NCI-H1436 treated with DMSO at 0.1 percent for 48 hours (cell line): Measurements from ENCODE around the gene SHB.

Source experiments
- DNase-seq: peaks from one replicate; lab custom pipeline; 2025; lab: John Stamatoyannopoulos, UW

SHB gene

DNA sequence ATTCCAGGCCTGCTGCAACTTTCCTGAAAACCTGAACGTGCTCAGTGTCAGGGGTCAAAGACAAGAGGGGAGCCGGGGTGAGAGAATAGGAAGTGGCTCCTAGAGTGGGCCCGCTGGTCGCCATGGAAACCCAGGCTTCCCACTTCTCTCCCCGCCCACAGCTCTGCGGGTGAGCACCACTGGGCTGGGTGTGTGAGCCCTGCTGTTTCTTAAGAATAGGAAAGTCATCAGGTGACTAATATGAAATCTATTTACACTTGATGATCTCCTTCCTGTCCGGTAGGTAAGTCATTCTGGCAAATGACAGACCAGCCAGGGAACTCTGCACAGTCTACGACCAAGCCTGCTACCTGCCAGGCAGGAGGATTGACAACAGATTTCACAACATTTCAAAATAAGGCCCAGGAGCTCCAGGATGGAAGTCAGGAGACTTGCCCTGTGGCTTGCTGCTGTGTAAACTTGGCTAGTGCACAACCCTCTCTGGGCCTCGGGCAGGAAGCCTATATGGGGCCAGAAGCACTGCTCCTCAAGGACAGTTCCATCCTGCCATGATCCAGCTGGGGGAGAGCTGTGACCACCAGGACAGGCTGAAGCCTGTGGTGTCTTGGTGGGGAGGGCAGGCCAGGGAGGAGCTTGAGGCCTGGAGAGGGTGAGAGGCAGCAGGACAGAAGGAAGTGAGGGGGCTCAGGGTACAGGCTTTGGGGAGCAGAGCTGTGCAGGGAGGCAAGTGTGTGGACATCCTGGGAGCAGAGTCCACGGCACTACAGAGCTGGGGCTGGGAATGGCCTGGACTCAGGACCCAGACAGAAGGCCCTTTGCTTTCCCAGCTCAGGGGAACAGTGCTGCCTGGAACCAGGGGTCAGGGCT lies 60.6 kb downstream of the SHB start:
- DNase-seq = no peak

- DNase-seq = no peak
Observed at GRCh38 chr9:38007016-38007415, 62.0 kb downstream of the SHB start.

DNA sequence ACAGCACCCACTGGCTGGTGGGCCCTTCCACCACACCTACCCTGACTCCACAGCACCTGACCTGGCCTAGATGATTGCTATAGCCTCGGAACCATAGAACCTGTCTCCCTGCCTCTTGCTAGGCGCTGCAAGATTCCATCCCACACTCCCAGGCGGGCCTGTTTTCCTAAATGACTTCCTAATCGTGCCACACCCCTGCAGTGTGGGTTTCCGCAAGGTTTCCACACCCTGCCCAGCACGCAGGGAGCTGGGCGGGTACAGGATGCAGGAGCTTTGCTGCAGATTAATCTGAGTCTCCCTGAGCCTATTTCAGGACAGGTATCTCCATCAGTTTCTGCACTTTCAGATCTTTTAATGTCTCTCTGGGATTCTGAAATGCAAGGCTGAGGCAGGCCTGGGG lies 62.9 kb downstream of the SHB start:
- no peak for DNase-seq

- no peak for DNase-seq
Observed at GRCh38 chr9:38004809-38005560, 64.0 kb downstream of the SHB start.

GRCh38 chr9:38003946-38004808 lies 64.8 kb downstream of the SHB start:
- DNase-seq = no peak

DNA sequence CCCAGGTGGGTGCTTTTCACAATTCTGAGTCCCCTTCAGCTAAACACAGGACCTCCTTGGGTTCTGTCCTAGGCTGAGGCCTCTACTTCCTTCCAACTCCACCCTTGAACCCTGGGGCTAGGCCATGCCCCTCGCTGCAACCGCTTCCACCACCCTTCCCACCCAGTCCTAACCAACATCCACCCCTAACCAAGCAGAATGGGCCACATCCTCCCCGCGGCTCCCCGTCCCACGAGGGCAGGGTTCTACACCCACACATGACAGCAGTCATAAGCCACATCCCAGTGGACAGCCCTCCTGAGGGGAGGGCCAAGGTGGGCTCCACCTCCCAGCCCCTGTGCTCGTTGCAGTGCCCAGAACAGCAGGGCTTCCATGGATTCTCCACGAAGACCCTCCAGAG lies 65.8 kb downstream of the SHB start:
- no peak for DNase-seq

- DNase-seq = no peak
Observed at GRCh38 chr9:38001430-38001829, 67.6 kb downstream of the SHB start.

DNA sequence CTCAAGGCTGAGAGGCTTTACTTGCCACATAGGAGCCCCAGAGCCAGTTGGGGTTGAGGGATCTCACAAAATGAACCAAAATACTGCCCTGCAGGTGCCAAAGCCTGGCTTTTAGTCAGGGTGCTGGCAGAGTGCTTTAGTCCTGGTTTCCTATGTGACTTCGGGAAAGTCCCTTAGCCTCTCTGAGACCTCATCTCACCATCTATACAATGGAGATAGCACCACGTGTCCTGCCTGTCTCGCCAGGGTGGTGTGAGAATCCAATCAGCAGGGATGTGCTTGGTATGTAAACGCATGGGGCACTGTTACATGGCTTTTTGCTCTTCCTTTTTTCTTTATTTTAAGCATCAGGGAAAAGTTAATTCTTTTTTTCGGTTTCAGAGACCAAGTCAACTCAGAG lies 68.3 kb downstream of the SHB start:
- DNase-seq = no peak

DNA sequence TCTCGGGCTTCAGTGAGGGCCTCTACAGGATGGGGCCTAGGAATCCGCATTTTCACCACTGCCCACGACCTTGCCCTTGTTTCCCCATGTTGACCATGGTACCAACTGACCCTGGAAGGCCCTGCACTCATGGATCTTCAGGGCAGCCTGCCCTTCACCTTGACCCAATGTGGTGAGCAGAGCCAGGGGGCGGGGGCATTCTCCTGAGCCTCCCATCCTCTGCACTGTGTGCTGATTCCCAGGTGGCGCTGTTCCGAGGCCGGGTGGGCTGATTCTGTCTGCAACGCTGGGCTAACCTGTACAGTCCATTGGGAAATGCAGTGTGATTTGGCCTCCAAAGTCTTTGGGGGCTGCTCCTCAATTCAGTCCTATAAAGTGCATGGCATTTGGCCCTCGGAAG lies 68.7 kb downstream of the SHB start:
- DNase-seq = no peak

GRCh38 chr9:37999588-38000189 lies 69.3 kb downstream of the SHB start:
- DNase-seq = no peak

DNA sequence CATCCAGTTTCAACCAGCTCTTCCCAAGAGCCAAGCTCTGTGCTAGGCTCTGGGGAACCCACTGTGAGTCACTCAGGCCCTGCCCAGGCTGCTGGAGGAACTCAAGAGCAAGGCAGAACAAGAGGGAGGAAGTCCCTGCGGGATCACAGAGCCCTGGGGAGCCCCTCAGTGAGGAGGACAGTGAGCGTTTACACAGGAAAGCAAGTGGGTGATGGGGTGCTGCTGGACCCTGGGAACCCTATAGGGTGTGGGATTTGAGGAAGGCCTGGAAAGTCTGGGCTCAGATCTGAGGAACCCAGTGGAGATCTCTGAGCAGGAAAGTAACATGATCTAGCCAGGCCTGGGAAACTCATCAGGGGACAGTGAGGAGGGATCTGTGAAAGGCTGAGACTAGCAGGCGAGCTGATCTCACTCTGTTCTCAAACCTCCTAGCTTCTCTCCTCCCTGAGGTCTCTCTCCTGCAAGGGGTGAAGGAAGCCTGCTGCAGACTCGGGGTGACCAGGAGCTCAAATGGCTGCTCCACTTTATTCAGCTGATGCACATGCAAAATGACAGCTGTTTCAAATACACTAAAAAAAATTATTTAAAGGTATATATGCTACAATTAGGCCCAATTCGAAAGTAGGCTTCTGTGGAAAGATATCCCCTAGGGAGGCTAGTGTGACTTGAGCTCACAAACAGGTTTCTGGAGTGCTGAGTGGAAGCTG lies 70.0 kb downstream of the SHB start:
- DNase-seq = no peak

DNA sequence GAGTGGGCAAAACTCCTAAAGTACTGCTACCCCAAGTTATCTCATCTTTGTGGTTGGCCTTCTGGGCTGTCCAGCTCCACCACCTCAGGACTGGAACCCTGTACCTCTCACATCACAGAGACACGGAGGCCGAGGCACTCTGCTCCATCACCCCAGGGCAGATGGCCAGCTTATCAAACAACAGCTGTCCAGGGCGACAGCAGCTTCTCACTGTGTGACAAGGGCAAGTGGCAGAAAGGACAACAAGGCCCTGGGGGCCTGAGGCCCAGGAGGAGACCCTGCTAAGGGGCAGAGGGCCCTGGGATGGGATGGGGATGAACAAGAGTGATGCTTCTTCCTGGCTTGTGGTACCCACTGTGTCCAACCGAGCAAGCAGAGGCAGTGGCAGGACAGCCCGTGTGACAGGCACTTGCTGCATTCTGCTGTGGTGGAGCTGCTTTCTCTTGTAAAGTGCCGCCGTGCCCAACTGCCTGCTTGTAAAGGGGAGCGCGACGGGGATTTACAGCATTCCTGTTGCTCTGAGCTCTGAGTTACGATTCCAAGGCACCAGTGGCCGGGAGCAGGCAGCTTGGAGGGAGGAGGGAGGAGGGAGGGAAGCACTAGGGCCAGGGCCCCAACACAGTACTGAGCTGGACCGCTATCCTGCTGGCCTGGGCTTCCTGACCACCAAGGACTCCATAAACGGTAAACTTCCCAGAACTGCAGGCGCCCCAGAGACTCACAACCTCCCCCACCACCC lies 71.2 kb downstream of the SHB start:
- DNase-seq = no peak

- no peak for DNase-seq
Observed at GRCh38 chr9:37996819-37997217, 72.2 kb downstream of the SHB start.

- DNase-seq = no peak
Observed at GRCh38 chr9:37995961-37996818, 72.8 kb downstream of the SHB start.

- DNase-seq = no peak
Observed at GRCh38 chr9:37995348-37995737, 73.7 kb downstream of the SHB start.

DNA sequence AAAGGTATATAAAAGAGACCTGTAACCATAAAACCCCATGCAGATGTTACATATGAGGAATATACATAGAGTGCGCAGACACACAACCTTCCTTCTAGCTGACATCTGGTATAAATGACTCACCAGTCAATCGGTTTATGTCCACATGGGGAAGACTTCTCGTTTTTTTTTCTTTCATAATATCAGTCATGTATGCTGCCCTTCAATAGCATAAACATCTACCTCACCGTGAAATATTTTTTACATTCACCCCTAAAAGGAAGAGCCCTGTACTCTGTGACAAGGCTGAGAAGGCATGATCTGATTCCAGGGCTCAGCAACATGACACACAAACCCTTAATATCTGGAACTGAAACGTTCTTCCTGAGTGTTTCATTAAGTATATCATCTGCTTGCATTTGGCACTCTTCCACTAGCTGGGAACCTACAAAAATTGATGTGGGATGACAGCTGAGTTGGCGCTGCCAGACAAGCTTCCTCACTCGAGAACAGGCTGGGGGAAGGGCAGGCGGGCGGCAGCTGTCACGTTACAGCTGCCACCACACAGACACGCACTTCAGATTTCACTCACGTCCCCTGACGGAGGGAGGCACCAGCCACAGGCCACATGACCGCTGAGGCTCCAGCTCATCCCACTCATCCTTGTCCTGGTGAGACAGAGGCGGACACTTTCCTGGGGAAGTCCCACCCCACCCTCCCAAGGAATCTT lies 74.2 kb downstream of the SHB start:
- DNase-seq = no peak

GRCh38 chr9:37992924-37993349 lies 76.1 kb downstream of the SHB start:
- no peak for DNase-seq

GRCh38 chr9:37990404-37991015 lies 78.5 kb downstream of the SHB start:
- no peak for DNase-seq

DNA sequence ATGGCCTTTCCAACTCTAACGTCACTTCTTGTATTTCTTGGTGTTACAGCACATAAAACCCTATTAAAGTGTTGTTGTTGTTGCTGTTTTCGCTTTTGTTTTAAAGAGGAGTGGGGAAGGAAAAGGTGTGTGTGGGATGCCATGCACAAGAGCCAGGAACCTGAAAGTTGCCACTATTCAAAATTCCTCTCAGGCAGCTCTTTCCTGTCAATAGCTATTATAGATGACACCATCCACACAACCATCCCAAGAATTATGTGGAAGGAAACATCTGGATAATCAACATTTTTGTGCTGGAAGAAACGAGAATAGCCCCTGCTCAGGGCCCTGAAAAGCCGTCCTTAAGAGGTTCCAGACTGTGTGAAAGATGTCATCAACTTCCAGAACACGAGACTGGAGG lies 79.3 kb downstream of the SHB start:
- no peak for DNase-seq
